Hepatocyte (in vitro differentiated cells): ENCODE data around the gene KMT5B. TPM values are rescaled to one million over a fixed set of nuclear protein-coding genes. Genes with fewer than 3 reads are reported as not detected.

ENCODE experiments used
- DNase-seq: peaks from one replicate; pipeline ENCODE4 v3.0.0-alpha.2; 2016; ENCODE audit warnings: low spot score
- H2AFZ ChIP-seq: fragments of 200-600 bp; sonication (generic); 2 replicates; pipeline ENCODE4 v1.6.0; 2016; ENCODE audit warnings: antibody characterized with exemption, mild to moderate bottlenecking
- H3K27ac ChIP-seq: fragments of 200-600 bp; sonication (generic); 2 replicates; pipeline ENCODE4 v1.5.1; 2016; ENCODE audit warnings: mild to moderate bottlenecking
- H3K27me3 ChIP-seq: fragments of 200-600 bp; sonication (generic); 2 replicates; pipeline ENCODE4 v1.6.1; 2016
- H3K36me3 ChIP-seq: fragments of 200-600 bp; sonication (generic); replicated peaks from 2 replicates; pipeline ENCODE4 v1.5.1; 2016; ENCODE audit warnings: low read depth; ENCODE audit not compliant: insufficient read depth
- H3K4me1 ChIP-seq: fragments of 200-600 bp; sonication (generic); 2 replicates; pipeline ENCODE4 v1.5.1; 2016; ENCODE audit warnings: mild to moderate bottlenecking, moderate library complexity; ENCODE audit not compliant: insufficient read depth
- H3K4me2 ChIP-seq: fragments of 200-600 bp; sonication (generic); 2 replicates; pipeline ENCODE4 v1.6.0; 2016
- H3K4me3 ChIP-seq: fragments of 200-600 bp; sonication (generic); 2 replicates; pipeline ENCODE4 v1.5.1; 2016; ENCODE audit warnings: mild to moderate bottlenecking
- H3K79me2 ChIP-seq: fragments of 200-600 bp; sonication (generic); 2 replicates; pipeline ENCODE4 v1.6.0; 2017; ENCODE audit warnings: mild to moderate bottlenecking
- H3K9me2 ChIP-seq: fragments of 200-600 bp; sonication (generic); replicated peaks from 2 replicates; pipeline ENCODE4 v1.6.0; 2017; ENCODE audit warnings: mild to moderate bottlenecking; ENCODE audit not compliant: insufficient read depth
- H3K9me3 ChIP-seq: fragments of 200-600 bp; sonication (generic); 2 replicates; pipeline ENCODE4 v1.5.1; 2016; ENCODE audit warnings: low read depth, mild to moderate bottlenecking
- H4K20me1 ChIP-seq: fragments of 200-600 bp; sonication (generic); 2 replicates; pipeline ENCODE4 v1.6.0; 2016; ENCODE audit warnings: mild to moderate bottlenecking; ENCODE audit not compliant: insufficient read depth, poor library complexity, severe bottlenecking
- CTCF ChIP-seq: fragments of 200-600 bp; sonication (generic); IDR thresholded peaks from 2 replicates; pipeline ENCODE4 v1.5.1; 2016; ENCODE audit warnings: antibody characterized with exemption, mild to moderate bottlenecking; ENCODE audit not compliant: poor library complexity
- EZH2 ChIP-seq: fragments of 200-600 bp; sonication (generic); IDR thresholded peaks from 2 replicates; pipeline ENCODE4 v1.6.1; 2016; ENCODE audit warnings: antibody characterized with exemption, mild to moderate bottlenecking, borderline replicate concordance
- EZH2phosphoT487 ChIP-seq: fragments of 200-600 bp; sonication (generic); IDR thresholded peaks from one replicate; pipeline ENCODE4 v1.6.1; 2018; ENCODE audit warnings: antibody characterized with exemption, mild to moderate bottlenecking, low read depth, moderate library complexity; ENCODE audit not compliant: unreplicated experiment, severe bottlenecking
- WGBS: methylation state at CpG from one replicate; pipeline ENCODE4 v1.1.6; 2016; ENCODE audit warnings: low lambda C conversion rate; ENCODE audit errors: missing lambda C conversion rate; 5-methylcytosine and 5-hydroxymethylcytosine counted together
- polyA plus RNA-seq: library from polyadenylated mRNA; unstranded; fragments of >200 nt; fragmentation: Nextera tagmentation; extraction: Ambion mirVana; gene quantifications from 2 replicates; pipeline ENCODE4 v1.2.1, GENCODE V29; 2016
- total RNA-seq: library from RNA; depleted of rRNA; stranded (reverse); fragments of >200 nt; gene quantifications from 2 replicates; pipeline ENCODE4 v1.2.3, GENCODE V29; 2014

The KMT5B gene
- total and polyA plus RNA-seq, 2 experiments from 2014 or later = 29.9 to 36.0 TPM

GRCh38 chr11:68159665-68160064 lies 53.4 kb downstream of the KMT5B start:
- TF ChIP-seq CTCF = no peak
- no peak for TF ChIP-seq EZH2phosphoT487
- TF ChIP-seq EZH2 = no peak
- H2AFZ ChIP-seq = no peak overlapping the region
- WGBS = 87% methylated on average over 6 of the region's 6 CpGs
- no peak overlapping the region for H3K4me2 ChIP-seq
- no peaks in the 10 kb centered on the region for H3K36me3 ChIP-seq
- H3K9me2 ChIP-seq = no peaks in the 10 kb centered on the region
- H3K79me2 ChIP-seq = peaks cover 4% of the 10 kb centered on the region
- H3K4me1 ChIP-seq = no peaks in the 10 kb centered on the region
- H3K27ac ChIP-seq = no peak overlapping the region
- no peaks in the 10 kb centered on the region for H3K27me3 ChIP-seq
- H4K20me1 ChIP-seq = peaks cover under 1% of the 10 kb centered on the region
- no peak overlapping the region for H3K4me3 ChIP-seq
- no peak for DNase-seq
- H3K9me3 ChIP-seq = no peaks in the 10 kb centered on the region

GRCh38 chr11:68159161-68159560 lies 53.9 kb downstream of the KMT5B start:
- H3K4me2 ChIP-seq = no peak overlapping the region
- WGBS = 89% methylated on average over 9 of the region's 9 CpGs
- no peak for DNase-seq
- no peak overlapping the region for H2AFZ ChIP-seq
- no peak overlapping the region for H3K4me3 ChIP-seq
- H3K79me2 ChIP-seq = peaks cover 4% of the 10 kb centered on the region
- H4K20me1 ChIP-seq = peaks cover 3% of the 10 kb centered on the region
- H3K27me3 ChIP-seq = no peaks in the 10 kb centered on the region
- TF ChIP-seq CTCF (no peak), EZH2phosphoT487 (no peak), EZH2 (no peak)
- H3K27ac ChIP-seq = no peak overlapping the region
- H3K36me3 ChIP-seq = no peaks in the 10 kb centered on the region
- H3K9me3 ChIP-seq = no peaks in the 10 kb centered on the region
- no peaks in the 10 kb centered on the region for H3K9me2 ChIP-seq
- no peaks in the 10 kb centered on the region for H3K4me1 ChIP-seq

GRCh38 chr11:68158580-68158979 lies 54.5 kb downstream of the KMT5B start:
- H3K27me3 ChIP-seq = no peaks in the 10 kb centered on the region
- TF ChIP-seq EZH2 (no peak), EZH2phosphoT487 (no peak), CTCF (no peak)
- H3K4me2 ChIP-seq = no peak overlapping the region
- 94% methylated on average over 14 of the region's 14 CpGs for WGBS
- H3K4me3 ChIP-seq = no peak overlapping the region
- H3K79me2 ChIP-seq = peaks cover 4% of the 10 kb centered on the region
- no peaks in the 10 kb centered on the region for H3K9me2 ChIP-seq
- H4K20me1 ChIP-seq = peaks cover 3% of the 10 kb centered on the region
- H3K36me3 ChIP-seq = no peaks in the 10 kb centered on the region
- no peak overlapping the region for H2AFZ ChIP-seq
- H3K9me3 ChIP-seq = no peaks in the 10 kb centered on the region
- H3K27ac ChIP-seq = no peak overlapping the region
- DNase-seq = no peak
- H3K4me1 ChIP-seq = no peaks in the 10 kb centered on the region

GRCh38 chr11:68153742-68154141 lies 59.4 kb downstream of the KMT5B start:
- no peak overlapping the region for H3K4me3 ChIP-seq
- H3K4me2 ChIP-seq = no peak overlapping the region
- 88% methylated on average over 8 of the region's 8 CpGs for WGBS
- DNase-seq = no peak
- TF ChIP-seq CTCF = no peak
- no peak for TF ChIP-seq EZH2
- no peak for TF ChIP-seq EZH2phosphoT487
- peaks cover 10% of the 10 kb centered on the region for H3K4me1 ChIP-seq
- no peaks in the 10 kb centered on the region for H3K27me3 ChIP-seq
- H2AFZ ChIP-seq = no peak overlapping the region
- no peaks in the 10 kb centered on the region for H3K9me2 ChIP-seq
- H3K9me3 ChIP-seq = no peaks in the 10 kb centered on the region
- H3K36me3 ChIP-seq = no peaks in the 10 kb centered on the region
- H3K79me2 ChIP-seq = no peaks in the 10 kb centered on the region
- no peak overlapping the region for H3K27ac ChIP-seq
- H4K20me1 ChIP-seq = peaks cover 3% of the 10 kb centered on the region
